Liver (tissue), 9 donors: ENCODE measurements around the gene PLXNB1. TPM values are rescaled to one million over a fixed set of nuclear protein-coding genes. Genes with fewer than 3 reads are reported as not detected.

ENCODE experiments used
- DNase-seq: peaks from one replicate; pipeline ENCODE4 v3.0.0-alpha.2; 2017; ENCODE audit warnings: low spot score
- H3K27ac ChIP-seq, 2 donors: one replicate each; pipeline ENCODE4 v1.7.0; 2013; ENCODE audit warnings: inconsistent platforms in 2 of 2, low read length in 2 of 2, control low read depth in 1 of 2, low read depth in 1 of 2, mild to moderate bottlenecking in 1 of 2
- H3K27me3 ChIP-seq, 4 donors: one replicate each; pipeline versions ENCODE4 v1.6.1 to v1.7.0; 2013; ENCODE audit warnings: low read length in 3 of 4, inconsistent platforms in 1 of 4, mild to moderate bottlenecking in 1 of 4, moderate library complexity in 1 of 4; ENCODE audit not compliant: control insufficient read depth in 4 of 4, insufficient read depth in 4 of 4
- H3K36me3 ChIP-seq, 4 donors: one replicate each; pipeline versions ENCODE4 v1.6.1 to v1.7.0; 2013; ENCODE audit warnings: low read length in 3 of 4, mild to moderate bottlenecking in 3 of 4, low read depth in 1 of 4, moderate library complexity in 1 of 4; ENCODE audit not compliant: control insufficient read depth in 4 of 4, insufficient read depth in 3 of 4
- H3K4me1 ChIP-seq, 4 donors: one replicate each; pipeline versions ENCODE4 v1.6.1 to v1.7.0; 2013; ENCODE audit warnings: low read length in 3 of 4, mild to moderate bottlenecking in 3 of 4, moderate library complexity in 1 of 4; ENCODE audit not compliant: control insufficient read depth in 4 of 4, insufficient read depth in 4 of 4
- H3K4me3 ChIP-seq, 3 donors: one replicate each; pipeline versions ENCODE4 v1.6.1 to v1.7.0; 2013; ENCODE audit warnings: low read length in 3 of 3, control low read depth in 1 of 3, low read depth in 1 of 3, mild to moderate bottlenecking in 1 of 3
- H3K9ac ChIP-seq, 2 donors: one replicate each; pipeline ENCODE4 v1.7.0; 2013; ENCODE audit warnings: low read length in 2 of 2, mild to moderate bottlenecking in 2 of 2, moderate library complexity in 2 of 2, control low read depth in 1 of 2, low read depth in 1 of 2
- H3K9me3 ChIP-seq, 4 donors: one replicate each; pipeline versions ENCODE4 v1.6.1 to v1.7.0; 2013; ENCODE audit warnings: low read length in 3 of 4; ENCODE audit not compliant: control insufficient read depth in 4 of 4
- EGR1 ChIP-seq, 2 donors: IDR thresholded peaks; 2 replicates each; pipeline ENCODE4 v1.6.1; 2016 to 2018; ENCODE audit warnings: antibody characterized with exemption in 2 of 2, low read depth in 2 of 2
- FOXA1 ChIP-seq: IDR thresholded peaks from 2 replicates; pipeline ENCODE4 v1.6.1; 2016; ENCODE audit warnings: antibody characterized with exemption
- GABPA ChIP-seq, 2 donors: IDR thresholded peaks in 1 of 2; conservative IDR thresholded peaks in 1 of 2; 2 replicates each; pipeline ENCODE4 v1.6.1; 2016; ENCODE audit warnings: antibody characterized with exemption in 2 of 2, mild to moderate bottlenecking in 1 of 2, moderate library complexity in 1 of 2
- HNF4G ChIP-seq: IDR thresholded peaks from 2 replicates; pipeline ENCODE4 v1.6.1; 2016; ENCODE audit warnings: antibody characterized with exemption
- JUND ChIP-seq, 2 donors: IDR thresholded peaks; 2 replicates each; pipeline ENCODE4 v1.6.1; 2016; ENCODE audit warnings: antibody characterized with exemption in 2 of 2
- MAX ChIP-seq: IDR thresholded peaks from 2 replicates; pipeline ENCODE4 v1.6.1; 2016; ENCODE audit warnings: antibody characterized with exemption
- NR2F2 ChIP-seq: IDR thresholded peaks from 2 replicates; pipeline ENCODE4 v1.6.1; 2016; ENCODE audit warnings: antibody characterized with exemption
- RAD21 ChIP-seq, 2 donors: IDR thresholded peaks; 2 replicates each; pipeline ENCODE4 v1.6.1; 2016; ENCODE audit warnings: antibody characterized with exemption in 2 of 2, mild to moderate bottlenecking in 2 of 2
- RXRA ChIP-seq, 2 donors: IDR thresholded peaks; 2 replicates each; pipeline ENCODE4 v1.6.1; 2017 to 2018; ENCODE audit warnings: antibody characterized with exemption in 2 of 2, mild to moderate bottlenecking in 1 of 2
- SP1 ChIP-seq: IDR thresholded peaks from 2 replicates; pipeline ENCODE4 v1.6.1; 2018; ENCODE audit warnings: antibody characterized with exemption, mild to moderate bottlenecking
- TAF1 ChIP-seq: conservative IDR thresholded peaks from 2 replicates; pipeline ENCODE4 v1.6.1; 2016; ENCODE audit warnings: antibody characterized with exemption, mild to moderate bottlenecking
- YY1 ChIP-seq: IDR thresholded peaks from 2 replicates; pipeline ENCODE4 v1.6.1; 2016; ENCODE audit warnings: antibody characterized with exemption, mild to moderate bottlenecking
- WGBS: extraction: QIAGEN DNeasy Blood & Tissue Kit; methylation state at CpG from one replicate; pipeline ENCODE4 v1.1.7; 2013; 5-methylcytosine and 5-hydroxymethylcytosine counted together
- polyA plus RNA-seq, 2 donors: library from polyadenylated mRNA; stranded (reverse) in 1 of 2; unstranded in 1 of 2; fragments of 200-250 nt in 1 of 2; fragments of >200 nt in 1 of 2; fragmentation: Nextera tagmentation in 1 of 2; extraction: Ambion mirVana in 1 of 2; gene quantifications; one replicate each; pipeline versions ENCODE4 v1.2.1 to v1.2.3, GENCODE V29; 2013 to 2015
- total RNA-seq, 2 donors: library from RNA; depleted of rRNA; stranded (reverse); fragments of >200 nt; gene quantifications; one replicate each; pipeline ENCODE4 v1.2.3, GENCODE V29; 2014
- TF ChIP-seq, protein P1 (sequence below): IDR thresholded peaks from 2 replicates; pipeline ENCODE4 v1.6.1; 2016; ENCODE audit warnings: antibody characterized with exemption
- TF ChIP-seq, protein P2 (sequence below): fragments of 150-350 bp; IDR thresholded peaks from 2 replicates; pipeline ENCODE4 v1.5.1; 2017; ENCODE audit warnings: improper control_type of control experiment, low read depth, low read length; ENCODE audit not compliant: missing input control
- TF ChIP-seq, protein P3 (sequence below): IDR thresholded peaks from 2 replicates; pipeline ENCODE4 v1.6.1; 2016; ENCODE audit warnings: antibody characterized with exemption
- TF ChIP-seq, protein P4 (sequence below): IDR thresholded peaks from 2 replicates; pipeline ENCODE4 v1.6.1; 2016; ENCODE audit warnings: antibody characterized with exemption, mild to moderate bottlenecking
- donor health status: healthy.
- donor health status: healthy.
- donor health status: healthy.
- donor health status: healthy.
- donor health status: healthy.

PLXNB1 gene
- total and polyA plus RNA-seq, 4 donors = 38.1 to 204 (median 72.9) TPM

DNA sequence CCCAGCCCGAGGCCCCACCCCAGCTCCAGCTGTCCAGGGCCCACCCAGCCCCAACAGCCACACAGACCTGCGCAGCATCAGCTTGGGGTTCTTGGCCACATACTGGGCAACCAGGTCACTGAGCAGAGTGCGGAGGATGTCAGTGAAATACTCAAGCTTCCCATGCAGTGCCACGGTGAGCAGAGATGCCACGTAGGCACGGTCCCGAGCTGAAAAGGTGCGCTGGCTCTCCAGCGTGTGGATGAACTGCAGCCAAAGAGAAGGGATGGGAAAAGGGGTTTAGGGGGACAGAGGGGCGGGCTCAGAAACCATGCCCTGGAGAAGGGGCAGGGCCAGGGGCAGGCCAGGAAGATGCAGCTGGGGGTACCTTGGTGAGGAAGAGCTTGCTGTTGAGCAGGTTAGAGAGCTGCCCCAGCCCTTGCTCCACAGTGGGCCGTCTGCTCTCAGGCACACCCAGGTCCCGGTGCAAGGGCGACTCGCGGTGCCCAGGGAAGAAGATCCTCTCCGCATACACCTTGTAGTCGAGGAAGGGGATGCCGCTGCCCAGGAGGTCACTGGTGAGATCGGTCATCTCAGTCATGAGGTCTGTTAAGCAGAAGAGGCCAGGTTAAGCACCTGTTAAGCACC, 17.4 kb downstream of the PLXNB1 start:
- Histone ChIP-seq H3K27me3 (no peaks in the 10 kb centered on the region), H3K36me3 (peaks cover 37 to 98% (median 53%) of the 10 kb centered on the region in 4 donors), H3K4me3 (no peak overlapping the region), H3K9me3 (no peaks in the 10 kb centered on the region), H3K27ac (no peak overlapping the region), H3K9ac (no peak overlapping the region), H3K4me1 (no peaks in the 10 kb centered on the region)
- WGBS = 93% methylated on average over 19 of the region's 19 CpGs
- DNase-seq = no peak
- no peak for TF ChIP-seq RAD21 (IDR thresholded peaks at IDR 0.05)
- TF ChIP-seq, protein P1, sequence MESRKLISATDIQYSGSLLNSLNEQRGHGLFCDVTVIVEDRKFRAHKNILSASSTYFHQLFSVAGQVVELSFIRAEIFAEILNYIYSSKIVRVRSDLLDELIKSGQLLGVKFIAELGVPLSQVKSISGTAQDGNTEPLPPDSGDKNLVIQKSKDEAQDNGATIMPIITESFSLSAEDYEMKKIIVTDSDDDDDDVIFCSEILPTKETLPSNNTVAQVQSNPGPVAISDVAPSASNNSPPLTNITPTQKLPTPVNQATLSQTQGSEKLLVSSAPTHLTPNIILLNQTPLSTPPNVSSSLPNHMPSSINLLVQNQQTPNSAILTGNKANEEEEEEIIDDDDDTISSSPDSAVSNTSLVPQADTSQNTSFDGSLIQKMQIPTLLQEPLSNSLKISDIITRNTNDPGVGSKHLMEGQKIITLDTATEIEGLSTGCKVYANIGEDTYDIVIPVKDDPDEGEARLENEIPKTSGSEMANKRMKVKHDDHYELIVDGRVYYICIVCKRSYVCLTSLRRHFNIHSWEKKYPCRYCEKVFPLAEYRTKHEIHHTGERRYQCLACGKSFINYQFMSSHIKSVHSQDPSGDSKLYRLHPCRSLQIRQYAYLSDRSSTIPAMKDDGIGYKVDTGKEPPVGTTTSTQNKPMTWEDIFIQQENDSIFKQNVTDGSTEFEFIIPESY = no peak
- TF ChIP-seq, protein P2, sequence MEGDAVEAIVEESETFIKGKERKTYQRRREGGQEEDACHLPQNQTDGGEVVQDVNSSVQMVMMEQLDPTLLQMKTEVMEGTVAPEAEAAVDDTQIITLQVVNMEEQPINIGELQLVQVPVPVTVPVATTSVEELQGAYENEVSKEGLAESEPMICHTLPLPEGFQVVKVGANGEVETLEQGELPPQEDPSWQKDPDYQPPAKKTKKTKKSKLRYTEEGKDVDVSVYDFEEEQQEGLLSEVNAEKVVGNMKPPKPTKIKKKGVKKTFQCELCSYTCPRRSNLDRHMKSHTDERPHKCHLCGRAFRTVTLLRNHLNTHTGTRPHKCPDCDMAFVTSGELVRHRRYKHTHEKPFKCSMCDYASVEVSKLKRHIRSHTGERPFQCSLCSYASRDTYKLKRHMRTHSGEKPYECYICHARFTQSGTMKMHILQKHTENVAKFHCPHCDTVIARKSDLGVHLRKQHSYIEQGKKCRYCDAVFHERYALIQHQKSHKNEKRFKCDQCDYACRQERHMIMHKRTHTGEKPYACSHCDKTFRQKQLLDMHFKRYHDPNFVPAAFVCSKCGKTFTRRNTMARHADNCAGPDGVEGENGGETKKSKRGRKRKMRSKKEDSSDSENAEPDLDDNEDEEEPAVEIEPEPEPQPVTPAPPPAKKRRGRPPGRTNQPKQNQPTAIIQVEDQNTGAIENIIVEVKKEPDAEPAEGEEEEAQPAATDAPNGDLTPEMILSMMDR = no peak
- no peak for TF ChIP-seq EGR1 (IDR thresholded peaks at IDR 0.05; ENCODE audit: low read depth in 2 of 2)
- no peak for TF ChIP-seq SP1
- no peak for TF ChIP-seq TAF1
- TF ChIP-seq, protein P3, sequence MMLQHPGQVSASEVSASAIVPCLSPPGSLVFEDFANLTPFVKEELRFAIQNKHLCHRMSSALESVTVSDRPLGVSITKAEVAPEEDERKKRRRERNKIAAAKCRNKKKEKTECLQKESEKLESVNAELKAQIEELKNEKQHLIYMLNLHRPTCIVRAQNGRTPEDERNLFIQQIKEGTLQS = no peak
- TF ChIP-seq GABPA (IDR thresholded peaks at IDR 0.05 in 1 of 2, conservative IDR thresholded peaks at IDR 0.05 in 1 of 2) = no peak
- TF ChIP-seq NR2F2 = no peak
- TF ChIP-seq RXRA (IDR thresholded peaks at IDR 0.05) = no peak
- TF ChIP-seq, protein P4, sequence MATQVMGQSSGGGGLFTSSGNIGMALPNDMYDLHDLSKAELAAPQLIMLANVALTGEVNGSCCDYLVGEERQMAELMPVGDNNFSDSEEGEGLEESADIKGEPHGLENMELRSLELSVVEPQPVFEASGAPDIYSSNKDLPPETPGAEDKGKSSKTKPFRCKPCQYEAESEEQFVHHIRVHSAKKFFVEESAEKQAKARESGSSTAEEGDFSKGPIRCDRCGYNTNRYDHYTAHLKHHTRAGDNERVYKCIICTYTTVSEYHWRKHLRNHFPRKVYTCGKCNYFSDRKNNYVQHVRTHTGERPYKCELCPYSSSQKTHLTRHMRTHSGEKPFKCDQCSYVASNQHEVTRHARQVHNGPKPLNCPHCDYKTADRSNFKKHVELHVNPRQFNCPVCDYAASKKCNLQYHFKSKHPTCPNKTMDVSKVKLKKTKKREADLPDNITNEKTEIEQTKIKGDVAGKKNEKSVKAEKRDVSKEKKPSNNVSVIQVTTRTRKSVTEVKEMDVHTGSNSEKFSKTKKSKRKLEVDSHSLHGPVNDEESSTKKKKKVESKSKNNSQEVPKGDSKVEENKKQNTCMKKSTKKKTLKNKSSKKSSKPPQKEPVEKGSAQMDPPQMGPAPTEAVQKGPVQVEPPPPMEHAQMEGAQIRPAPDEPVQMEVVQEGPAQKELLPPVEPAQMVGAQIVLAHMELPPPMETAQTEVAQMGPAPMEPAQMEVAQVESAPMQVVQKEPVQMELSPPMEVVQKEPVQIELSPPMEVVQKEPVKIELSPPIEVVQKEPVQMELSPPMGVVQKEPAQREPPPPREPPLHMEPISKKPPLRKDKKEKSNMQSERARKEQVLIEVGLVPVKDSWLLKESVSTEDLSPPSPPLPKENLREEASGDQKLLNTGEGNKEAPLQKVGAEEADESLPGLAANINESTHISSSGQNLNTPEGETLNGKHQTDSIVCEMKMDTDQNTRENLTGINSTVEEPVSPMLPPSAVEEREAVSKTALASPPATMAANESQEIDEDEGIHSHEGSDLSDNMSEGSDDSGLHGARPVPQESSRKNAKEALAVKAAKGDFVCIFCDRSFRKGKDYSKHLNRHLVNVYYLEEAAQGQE = no peak
- TF ChIP-seq JUND (IDR thresholded peaks at IDR 0.05) = no peak
- TF ChIP-seq FOXA1 = no peak
- TF ChIP-seq MAX = no peak
- no peak for TF ChIP-seq HNF4G
- TF ChIP-seq YY1 = no peak
